HG03457 (cell line): ENCODE data around the gene DRD1.

Experiments
- ATAC-seq: cut with Tn5 transposase; IDR thresholded peaks from one replicate; pipeline ENCODE4 v1.9.1; 2021; ENCODE audit warnings: moderate number of reproducible peaks; ENCODE audit not compliant: unreplicated experiment

Gene DRD1

DNA sequence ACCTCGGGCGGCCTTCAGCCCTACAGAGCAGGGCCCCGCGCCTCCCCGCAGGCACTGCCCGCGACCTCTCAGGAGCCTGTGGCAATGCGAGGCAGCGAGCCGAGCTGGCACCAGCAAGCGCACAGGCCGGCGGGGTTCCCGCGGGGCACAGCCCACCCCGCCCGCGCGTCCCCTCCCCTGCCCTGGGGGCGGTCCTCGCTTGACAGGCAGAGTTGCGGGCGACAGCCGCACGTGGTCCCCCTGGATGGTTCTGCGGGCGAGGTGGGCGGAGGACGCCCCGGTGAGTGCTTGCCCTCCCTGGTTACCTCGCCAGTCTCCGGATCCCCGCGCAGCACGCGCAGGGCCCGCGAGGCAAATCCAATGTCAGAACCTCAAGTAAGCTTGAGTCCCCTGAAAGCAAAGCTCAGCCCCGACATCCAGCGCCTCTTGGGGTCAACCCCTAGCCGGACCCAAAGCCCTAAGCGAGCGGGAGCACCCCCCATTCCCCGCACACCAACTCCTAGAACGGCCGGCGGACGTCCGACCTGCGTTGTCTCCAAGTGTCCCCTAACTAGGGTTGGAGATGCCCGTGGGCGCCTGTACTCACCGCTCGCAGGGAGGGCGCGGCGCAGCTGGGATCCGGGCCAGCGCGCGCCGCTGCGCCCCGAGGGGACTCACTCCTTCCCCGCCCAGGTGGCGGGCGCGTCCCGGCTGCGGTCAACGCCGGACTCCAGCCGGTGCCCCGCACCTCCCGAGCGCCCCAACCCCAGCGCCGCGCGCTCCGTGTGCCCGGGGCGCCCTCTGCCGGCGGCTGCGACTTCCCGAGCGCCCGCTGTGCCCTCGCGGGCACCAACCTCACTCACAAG lies at the start of gene DRD1:
Gene DRD1, minus strand, starts transcription at position 123 of the 845 bp plus-strand sequence. CDS start 1,083 bp downstream, outside the sequence.
- no peak for ATAC-seq

DNA sequence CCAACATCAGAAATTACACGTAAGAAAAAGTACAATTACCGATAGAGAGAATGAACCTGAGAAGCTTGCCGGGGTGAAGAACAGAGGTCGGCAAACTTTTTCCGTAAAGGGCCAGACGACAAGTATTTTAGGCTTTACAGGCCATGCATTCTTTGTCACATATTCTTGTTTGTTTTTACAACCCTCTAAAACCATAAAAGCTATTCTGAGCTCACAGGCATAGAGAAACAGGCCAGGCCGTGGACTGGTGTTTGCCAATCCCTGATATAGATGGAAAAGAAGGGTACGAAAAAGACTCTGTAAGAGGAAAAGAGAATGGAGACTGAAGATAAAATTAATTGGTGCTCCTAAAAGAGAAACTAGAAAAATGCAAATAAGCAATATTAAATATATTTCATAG lies 49.7 kb upstream of the DRD1 start:
- ATAC-seq, result no peak

DNA sequence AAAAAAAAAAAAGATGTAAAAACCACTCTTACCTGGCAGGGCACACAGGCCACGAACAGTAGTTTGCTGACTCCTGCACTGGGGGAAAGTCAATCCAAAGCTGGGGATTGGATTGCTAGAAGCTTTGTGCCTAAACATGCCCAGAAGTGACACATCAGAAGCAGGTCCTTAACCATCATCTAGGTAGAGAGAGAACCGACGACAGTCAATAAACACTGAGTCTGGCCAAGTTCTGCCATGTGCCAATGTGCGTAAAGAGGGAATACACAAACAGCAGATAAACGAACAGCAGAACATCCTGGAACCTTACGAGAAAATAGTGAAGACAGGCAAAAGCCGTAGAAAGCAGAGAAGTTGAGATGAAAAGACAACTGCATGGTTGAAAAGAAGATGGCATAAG lies 49.3 kb upstream of the DRD1 start:
- no peak for ATAC-seq

DNA sequence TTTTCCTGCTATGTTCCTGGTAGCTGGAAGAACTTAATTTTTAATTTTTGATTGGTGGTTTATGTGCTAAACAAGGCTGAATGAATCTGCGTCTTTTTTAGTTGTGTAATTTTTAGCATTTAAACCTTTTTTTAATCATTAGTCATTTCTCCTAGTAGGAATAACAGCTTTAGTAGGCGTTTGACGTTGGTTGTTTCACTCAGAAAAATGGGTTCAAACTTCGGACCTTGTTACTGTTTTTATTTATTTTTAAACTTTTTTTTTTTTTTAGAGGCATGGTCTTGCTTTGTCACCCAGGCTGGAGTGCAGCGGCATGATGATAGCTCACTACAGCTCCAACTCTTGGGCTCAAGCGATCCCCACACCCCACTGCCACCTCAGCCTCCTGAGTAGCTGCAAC lies 47.2 kb upstream of the DRD1 start:
- no peak for ATAC-seq

DNA sequence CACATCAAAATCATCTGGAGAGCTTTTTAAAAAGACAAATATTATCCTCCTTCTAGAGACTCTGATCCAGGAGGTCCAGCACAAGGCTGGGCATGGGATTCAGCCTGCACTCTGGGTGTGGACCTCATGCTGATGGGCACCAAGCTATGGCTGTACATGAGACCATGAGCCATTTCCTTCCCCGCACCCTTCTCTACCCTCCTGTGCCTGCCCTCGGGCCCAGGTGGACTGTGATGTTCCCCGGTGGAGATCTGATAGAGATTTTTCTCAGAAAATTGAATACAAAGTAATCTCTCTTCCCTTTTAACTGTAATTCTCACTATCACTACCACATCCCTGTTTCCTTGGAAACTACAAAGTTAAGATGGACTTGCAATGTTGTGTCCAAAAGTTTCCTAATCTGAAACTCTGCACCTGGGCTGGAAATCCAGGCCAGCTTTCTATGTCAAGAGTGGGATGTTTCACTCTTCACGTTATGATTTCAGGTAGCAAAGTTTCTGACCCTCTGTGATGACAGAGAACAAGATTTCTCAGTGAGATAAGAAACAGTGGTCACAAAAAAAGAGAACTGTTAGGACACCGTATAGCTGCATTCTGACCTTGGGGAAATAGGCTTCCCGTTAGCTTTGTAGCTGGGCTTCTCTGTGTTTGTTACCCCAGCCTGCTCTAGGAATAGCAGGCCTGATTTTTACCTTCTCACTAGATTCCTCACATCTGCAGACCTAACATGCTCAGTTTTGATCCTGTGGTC lies 45.9 kb upstream of the DRD1 start:
- no peak for ATAC-seq

DNA sequence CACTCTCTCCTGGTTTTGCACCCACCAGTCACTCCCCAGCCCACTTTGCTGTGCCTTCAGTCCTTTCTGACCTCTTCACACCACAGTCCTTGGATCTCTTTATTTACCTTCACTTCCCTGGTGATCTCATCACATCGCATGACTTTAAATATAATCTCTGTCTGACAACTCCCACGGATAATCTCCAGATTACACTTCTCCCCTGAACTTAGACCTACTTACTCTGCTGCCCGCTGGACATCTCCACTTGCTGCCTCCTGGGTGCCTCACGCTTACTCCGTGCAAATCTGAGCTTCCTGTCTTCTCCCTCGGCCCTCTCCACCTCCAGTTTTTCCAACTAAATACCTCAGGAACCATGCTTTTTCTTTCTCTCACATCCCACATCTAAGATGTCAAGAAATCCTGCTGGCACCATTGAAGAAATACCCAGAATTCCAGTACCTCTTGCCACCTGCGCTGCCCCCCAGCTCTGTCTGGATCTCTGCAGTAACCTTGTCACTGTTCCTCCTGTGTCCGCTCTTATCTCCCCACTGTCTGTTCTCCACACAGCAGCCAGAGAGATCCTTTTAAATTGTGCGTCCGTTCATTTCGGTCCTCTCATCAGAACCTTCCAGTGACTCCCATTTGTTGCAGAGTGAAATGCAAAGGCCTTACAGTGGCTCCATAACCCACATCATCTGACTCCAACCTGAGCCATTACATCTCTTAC lies 43.7 kb upstream of the DRD1 start:
- ATAC-seq, result no peak

DNA sequence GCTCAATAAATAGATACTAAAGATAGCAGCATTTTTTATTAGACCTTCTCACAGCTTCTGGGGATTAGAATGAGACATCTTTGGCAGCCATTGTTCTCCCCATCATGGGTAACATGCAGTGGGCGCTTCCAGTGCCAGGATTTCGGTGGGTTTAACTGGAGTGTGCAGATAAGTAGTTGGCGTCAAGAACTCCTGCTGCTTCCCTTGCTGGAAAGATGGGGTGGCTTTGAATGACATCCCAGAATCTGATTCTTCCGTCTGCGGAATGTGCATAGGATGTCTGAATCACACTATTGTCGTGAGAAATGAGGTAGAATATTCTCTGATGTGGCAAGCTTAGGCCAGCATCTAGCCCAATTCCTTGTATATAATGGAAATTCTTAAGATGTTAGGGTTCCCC lies 41.6 kb upstream of the DRD1 start:
- no peak for ATAC-seq

DNA sequence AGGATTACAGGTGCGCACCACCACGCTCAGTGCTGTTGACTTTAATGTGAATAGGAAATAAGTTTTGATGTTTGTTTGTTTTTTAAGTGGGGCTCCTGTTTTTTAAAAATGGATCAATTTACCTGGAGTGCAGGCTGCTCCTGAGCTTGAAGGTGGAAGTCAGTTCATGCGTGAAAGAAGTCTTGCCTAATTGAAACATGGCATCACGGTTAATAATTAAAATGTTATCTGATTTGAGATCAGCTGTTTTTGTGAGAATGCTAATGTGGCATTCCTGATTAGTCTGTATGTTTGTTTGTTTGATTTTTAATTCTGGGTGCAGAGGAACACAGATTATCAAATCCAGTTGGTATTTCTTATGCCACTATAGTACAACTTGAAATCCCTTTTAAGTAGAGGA lies 40.8 kb upstream of the DRD1 start:
- no peak for ATAC-seq

DNA sequence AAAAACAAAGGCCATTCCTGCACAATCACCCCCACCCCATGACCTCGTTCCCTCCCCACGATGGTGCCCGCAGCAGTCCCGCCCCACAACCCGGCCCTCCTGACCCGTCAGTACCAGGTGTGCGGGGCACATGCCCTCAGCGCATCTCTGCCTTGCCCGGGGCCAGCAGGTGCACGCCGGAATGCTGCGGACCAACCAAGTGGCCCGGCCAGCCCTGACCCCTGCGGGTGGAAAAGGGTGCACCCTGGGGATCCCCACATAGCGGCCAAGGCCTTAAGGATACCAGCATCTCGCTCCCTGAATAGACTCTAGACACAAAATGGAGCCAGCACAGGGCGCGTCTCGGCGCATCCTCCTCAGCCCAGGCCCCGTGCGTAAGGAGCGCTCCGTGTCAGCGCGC lies 40.3 kb upstream of the DRD1 start:
- ATAC-seq, result no peak

DNA sequence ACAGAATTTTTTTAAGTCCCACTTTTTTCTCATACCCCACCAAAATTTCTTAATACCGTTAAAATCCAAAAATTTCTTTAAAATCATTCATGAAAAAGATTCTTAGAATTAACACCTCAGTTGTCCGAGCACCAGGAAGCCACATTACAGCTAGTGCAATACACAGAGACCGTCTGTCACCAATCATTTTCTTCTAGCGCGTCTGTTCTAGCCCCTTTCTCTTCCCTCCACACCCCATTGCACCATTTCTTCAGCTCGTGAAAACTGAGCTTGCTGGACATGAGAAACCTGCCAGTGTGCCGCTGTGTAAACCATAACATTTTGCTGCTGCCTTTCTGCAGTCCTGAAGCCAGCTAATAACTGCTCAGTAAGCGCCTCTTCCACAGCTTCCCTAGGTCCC lies 39.4 kb upstream of the DRD1 start:
- ATAC-seq, result no peak

DNA sequence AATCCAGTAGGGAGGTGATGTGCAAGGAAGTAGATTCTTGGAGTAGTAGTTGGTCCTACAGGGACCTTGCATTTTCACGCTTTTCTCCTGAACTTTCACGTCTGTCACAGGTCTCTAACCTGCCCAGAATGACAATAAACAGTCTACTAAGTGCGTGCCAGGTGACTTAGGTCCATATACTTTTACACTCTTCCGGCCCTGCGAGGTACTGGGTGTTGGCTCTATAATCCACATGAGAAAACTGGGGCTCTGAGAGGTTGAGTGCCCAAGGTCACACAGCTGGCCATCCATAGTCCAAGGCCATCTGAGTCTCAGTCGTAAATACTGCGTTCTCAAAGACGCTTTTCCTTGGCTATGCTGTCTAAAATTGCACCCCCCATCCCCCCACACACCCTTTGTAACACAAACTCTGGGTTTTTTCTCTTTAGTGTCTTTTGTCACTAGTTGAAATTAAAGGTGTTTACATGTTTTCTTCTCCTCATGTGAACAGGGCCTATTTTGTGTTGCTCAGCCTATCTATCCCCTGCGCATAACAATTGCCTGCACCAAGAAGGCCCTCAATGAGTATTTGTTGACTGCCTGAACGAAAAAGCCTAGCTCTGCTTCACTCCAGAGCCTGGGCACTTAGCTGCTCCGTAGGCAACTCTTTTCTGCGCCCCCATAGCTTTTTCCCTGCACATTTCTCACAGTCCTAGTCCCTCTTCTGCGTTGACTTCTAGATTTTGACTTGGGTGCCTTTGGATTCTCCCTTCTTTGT lies 35.3 kb upstream of the DRD1 start:
- ATAC-seq, result no peak

DNA sequence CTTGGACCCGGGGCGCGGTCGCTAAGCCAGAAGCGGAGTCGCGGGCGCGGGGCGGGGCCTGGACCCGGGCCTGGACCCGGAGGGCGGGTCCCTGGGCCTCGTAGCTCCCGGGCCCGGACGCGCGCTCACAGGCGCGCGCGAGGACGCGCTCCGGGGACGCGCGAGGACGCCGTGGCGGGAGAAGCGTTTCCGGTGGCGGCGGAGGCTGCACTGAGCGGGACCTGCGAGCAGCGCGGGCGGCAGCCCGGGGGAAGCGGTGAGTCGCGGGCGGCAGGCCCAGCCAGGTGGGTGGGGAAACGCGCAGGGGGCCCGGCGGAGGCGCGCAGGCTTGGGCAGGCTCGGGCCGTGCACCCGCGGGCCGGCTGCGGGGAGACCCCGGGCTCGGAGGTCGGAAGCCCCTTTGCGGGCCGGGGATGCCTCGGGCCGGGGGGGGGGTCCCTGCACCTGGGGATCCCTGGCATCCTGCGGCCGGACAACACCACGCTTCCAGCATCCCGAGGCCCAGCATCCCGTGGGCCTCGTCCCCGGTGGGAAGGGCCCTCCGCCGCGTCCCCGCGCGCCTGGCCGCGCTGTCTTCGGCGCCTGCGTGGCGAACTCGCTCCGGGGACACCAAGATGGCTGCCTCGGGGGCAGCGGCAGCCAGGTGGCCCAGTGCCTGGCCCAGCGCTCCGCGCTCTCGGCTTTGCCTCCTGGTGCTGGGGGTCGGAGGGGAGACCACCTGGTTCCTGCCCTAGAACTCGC lies 34.6 kb upstream of the DRD1 start, which contains the start of gene SFXN1:
Gene SFXN1, plus strand, starts transcription at position 177 of the 741 bp plus-strand sequence. CDS start 13,544 bp downstream, outside the sequence.
- ATAC-seq, result peak; percentile 89

DNA sequence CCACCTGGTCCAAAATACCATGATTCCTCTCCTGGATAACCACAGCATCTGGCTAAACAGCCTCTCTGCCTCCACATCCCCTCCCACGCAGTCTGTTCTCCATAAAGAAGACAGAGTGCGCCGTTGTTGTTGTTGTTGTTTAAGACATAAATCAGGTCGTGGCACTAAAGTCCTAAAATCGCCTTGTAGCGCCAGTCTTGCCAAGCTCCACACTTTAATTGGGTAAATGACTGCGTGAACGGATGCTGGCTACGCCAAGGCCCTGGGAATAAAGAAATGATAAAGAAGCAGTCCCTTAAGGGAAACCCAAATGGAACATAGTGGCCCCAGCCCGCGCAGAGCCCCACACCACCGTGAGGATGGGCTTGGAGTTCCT lies 34.0 kb upstream of the DRD1 start:
- no peak for ATAC-seq

DNA sequence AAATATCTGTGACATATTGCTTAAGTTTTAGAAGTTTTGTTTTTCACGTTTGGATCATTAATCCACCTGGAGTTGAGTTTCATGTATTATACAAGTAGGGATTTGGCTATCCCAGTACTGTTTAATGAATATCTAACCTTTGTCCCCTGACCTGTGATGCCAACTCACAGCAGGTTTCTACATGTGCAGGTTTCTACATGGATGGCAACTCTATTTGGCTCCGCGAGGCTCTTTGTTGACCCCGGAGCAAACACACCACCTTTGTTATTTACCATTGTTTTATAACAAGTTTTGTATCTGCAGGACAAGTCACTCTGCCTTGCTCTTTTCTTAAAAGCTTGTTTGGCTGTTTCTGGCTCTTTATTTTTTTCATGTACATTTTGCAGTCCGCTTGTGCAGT lies 33.5 kb upstream of the DRD1 start:
- no peak for ATAC-seq

DNA sequence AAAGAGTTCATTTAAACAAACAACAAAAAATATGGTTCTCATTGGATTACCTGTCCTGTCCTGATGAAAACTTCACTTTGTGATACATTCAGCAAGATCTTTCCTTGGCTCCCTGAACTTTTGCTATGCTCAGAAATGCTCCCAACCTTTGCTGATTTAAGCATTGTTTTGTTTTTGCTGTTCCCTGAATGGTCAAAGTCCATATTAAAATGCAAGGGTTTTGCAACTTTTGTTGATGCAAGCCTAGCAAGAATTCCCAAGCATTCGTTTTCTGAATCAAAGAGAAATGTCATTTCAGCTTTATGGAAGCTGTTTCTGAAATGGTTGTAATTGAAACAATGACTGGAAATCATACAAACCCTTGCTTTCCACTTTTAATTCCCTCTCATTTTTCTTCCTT lies 31.3 kb upstream of the DRD1 start:
- ATAC-seq, result no peak

DNA sequence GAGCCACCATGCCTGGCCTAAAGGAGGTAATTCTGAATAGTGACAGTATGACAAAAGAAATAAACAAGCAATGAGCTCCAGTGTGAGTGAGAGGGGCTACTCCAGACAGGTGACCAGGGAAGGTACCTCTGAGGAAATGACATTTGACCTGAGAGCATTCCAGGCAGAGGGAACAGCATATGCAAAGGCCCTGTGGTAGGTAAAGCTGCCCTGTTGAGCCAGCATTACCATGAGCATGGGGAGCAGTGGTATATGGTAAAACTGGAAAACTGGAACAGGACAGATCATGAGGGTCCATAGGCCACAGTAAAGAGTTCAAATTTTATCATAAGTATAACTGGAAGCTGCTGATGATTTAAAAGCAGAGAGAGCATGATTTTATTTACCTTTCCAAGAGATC lies 28.4 kb upstream of the DRD1 start:
- no peak for ATAC-seq

DNA sequence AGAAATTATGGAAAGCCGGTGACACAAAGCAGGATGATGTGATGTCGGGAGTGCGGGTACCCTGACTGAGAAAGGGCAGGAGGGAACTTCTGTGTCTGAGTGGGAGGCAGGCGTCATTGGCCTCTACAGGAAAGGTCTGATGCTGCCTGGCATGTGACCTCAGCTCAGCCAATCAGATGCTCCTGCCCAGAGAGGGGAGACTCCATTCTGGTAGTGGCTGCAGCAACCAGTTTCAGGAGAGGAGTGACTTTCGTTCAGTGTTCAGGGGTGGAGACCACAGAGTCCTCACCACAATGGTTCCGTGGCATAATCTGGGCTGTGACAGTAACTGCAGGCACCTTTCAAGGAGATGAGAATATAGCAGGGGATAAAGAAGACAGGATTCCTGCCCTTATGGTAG lies 27.6 kb upstream of the DRD1 start:
- ATAC-seq, result no peak

DNA sequence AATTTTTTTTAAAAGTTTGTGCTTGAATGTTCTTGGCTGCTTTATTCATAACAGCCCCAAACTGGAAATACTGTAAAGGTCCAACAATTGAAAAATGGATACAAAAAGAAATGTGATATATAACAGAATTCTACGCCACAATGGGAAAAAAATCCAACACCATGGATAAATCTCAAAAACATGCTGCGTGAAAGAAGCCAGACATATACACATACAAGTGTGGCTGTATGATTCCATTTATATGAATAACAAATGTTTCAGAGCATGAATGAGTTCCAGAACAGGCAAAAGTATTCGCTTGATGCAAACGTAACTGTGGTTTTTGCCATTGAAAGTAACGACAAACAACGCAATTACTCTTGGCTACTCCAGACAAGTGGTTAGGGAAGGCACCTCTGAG lies 27.2 kb upstream of the DRD1 start:
- no peak for ATAC-seq

DNA sequence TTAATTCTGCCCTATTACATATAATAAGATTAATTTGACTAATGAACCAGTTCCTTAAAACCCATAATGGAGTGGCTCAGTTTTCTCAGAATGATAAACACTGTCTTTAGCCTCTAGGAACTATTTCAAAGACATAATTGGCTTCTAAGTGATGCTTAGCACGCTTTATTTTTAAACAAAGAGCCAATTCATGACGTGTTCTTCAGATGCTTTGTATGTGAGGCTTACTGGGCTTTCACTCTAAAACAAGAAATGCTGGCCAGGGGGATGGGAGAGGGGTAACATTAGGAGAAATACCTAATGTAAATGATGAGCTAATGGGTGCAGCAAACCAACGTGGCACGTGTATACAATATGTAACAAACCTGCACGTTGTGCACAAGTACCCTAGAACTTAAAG lies 26.8 kb upstream of the DRD1 start:
- ATAC-seq, result no peak

DNA sequence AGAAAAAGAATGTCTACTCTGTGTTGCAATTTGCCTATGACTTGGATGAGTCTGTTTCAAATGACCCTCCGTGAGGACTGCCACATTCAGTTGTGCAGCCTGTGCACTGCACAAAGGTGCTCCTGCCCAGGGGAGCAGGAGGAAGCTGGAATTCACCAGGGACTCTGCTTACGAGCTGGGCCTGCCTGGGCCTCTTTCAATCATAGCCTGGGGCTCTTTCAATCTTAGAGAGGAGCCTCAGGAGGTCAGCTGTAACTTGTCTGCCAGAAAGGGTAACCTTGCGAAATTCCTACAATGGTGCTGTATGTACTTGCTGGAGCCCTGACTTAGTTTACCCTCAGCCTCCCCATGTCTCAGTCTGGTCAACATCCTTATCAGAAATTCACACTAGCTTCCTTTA lies 25.9 kb upstream of the DRD1 start:
- no peak for ATAC-seq
